C4-2B (cell line): ENCODE measurements around the gene PCDHA1.

Source experiments
- ZFX ChIP-seq: fragments of 450-650 bp; IDR thresholded peaks from 2 replicates; pipeline ENCODE4 v1.6.1; 2017
- TF ChIP-seq, protein P1 (sequence below): fragments of 450-650 bp; conservative IDR thresholded peaks from 2 replicates; pipeline ENCODE4 v1.5.1; 2017; ENCODE audit warnings: mild to moderate bottlenecking

DNA sequence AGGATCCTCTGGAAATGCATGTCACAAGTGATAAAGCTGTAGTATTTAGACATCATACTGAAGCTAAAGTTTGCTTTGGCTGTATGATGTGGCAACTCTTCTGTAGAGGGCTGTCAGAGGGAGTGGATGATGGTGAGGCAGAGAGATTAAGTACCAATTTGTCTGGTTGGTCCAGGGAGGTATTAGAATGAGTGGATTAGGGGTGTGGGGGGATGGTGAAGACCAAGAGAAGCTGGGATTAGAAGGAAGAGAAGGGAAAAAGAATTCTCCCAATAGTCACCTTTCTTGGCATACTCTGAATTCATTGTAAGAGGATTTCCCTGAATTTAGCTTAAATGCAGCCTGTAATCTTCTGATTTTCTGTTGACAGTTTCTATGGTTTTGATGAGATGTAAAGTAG lies 183.9 kb downstream of the PCDHA1 start:
- TF ChIP-seq, protein P1, sequence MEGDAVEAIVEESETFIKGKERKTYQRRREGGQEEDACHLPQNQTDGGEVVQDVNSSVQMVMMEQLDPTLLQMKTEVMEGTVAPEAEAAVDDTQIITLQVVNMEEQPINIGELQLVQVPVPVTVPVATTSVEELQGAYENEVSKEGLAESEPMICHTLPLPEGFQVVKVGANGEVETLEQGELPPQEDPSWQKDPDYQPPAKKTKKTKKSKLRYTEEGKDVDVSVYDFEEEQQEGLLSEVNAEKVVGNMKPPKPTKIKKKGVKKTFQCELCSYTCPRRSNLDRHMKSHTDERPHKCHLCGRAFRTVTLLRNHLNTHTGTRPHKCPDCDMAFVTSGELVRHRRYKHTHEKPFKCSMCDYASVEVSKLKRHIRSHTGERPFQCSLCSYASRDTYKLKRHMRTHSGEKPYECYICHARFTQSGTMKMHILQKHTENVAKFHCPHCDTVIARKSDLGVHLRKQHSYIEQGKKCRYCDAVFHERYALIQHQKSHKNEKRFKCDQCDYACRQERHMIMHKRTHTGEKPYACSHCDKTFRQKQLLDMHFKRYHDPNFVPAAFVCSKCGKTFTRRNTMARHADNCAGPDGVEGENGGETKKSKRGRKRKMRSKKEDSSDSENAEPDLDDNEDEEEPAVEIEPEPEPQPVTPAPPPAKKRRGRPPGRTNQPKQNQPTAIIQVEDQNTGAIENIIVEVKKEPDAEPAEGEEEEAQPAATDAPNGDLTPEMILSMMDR = no peak
- TF ChIP-seq ZFX = no peak
